Activated CD8-positive, alpha-beta T cell treated with anti-CD3 and anti-CD28 coated beads for 36 hours (primary cell): ENCODE results near the gene PDX1. TPM values are rescaled to one million over a fixed set of nuclear protein-coding genes. Genes with fewer than 3 reads are reported as not detected.

Experiments used
- ATAC-seq: fragments of 200-7000 bp; cut with Tn5 transposase; one replicate; pipeline ENCODE4 v1.10.0; 2021; ENCODE audit warnings: mild to moderate bottlenecking, moderate library complexity
- CTCF ChIA-PET: fragments of 350-600 bp; sonication (Branson Sonifier 250); formaldehyde crosslinking; loops from one replicate; lab custom pipeline; 2021; ENCODE audit warnings: antibody characterized with exemption; lab: Charles Lee
- POLR2A ChIA-PET: fragments of 350-600 bp; sonication (Branson Sonifier 250); formaldehyde crosslinking; loops from one replicate; lab custom pipeline; 2021; ENCODE audit warnings: antibody characterized with exemption; lab: Charles Lee
- DNase-seq: peaks from one replicate; pipeline ENCODE4 v3.0.0-alpha.2; 2020
- H3K27ac Mint-ChIP-seq: one replicate; pipeline ENCODE4 v1.8.0; 2021; ENCODE audit warnings: mild to moderate bottlenecking, mixed read lengths
- H3K27me3 Mint-ChIP-seq: one replicate; pipeline ENCODE4 v1.8.0; 2021; ENCODE audit warnings: mixed read lengths
- H3K36me3 Mint-ChIP-seq: one replicate; pipeline ENCODE4 v1.8.0; 2021; ENCODE audit warnings: low read depth, mixed read lengths
- H3K4me1 Mint-ChIP-seq: one replicate; pipeline ENCODE4 v1.8.0; 2021; ENCODE audit warnings: low read depth, mixed read lengths
- H3K4me3 Mint-ChIP-seq: one replicate; pipeline ENCODE4 v1.8.0; 2021; ENCODE audit warnings: mild to moderate bottlenecking, moderate library complexity, mixed read lengths
- H3K9me3 Mint-ChIP-seq: one replicate; pipeline ENCODE4 v1.8.0; 2021; ENCODE audit warnings: mixed read lengths
- CTCF ChIP-seq: fragments of 200-600 bp; IDR thresholded peaks from one replicate; pipeline ENCODE4 v1.8.0; 2022; ENCODE audit warnings: antibody characterized with exemption, mild to moderate bottlenecking
- intact Hi-C: fragments of 100-400 bp; cut with micrococcal nuclease; formaldehyde crosslinking; loops from one replicate; pipeline ENCODE4 v1.10.0; 2022
- total RNA-seq, 2 experiments: library from RNA; stranded (reverse); gene quantifications; one replicate each; pipeline ENCODE4 v1.2.3, GENCODE V29; 2021

The PDX1 gene
- total RNA-seq, 2 experiments from 2014 or later: not detected

DNA sequence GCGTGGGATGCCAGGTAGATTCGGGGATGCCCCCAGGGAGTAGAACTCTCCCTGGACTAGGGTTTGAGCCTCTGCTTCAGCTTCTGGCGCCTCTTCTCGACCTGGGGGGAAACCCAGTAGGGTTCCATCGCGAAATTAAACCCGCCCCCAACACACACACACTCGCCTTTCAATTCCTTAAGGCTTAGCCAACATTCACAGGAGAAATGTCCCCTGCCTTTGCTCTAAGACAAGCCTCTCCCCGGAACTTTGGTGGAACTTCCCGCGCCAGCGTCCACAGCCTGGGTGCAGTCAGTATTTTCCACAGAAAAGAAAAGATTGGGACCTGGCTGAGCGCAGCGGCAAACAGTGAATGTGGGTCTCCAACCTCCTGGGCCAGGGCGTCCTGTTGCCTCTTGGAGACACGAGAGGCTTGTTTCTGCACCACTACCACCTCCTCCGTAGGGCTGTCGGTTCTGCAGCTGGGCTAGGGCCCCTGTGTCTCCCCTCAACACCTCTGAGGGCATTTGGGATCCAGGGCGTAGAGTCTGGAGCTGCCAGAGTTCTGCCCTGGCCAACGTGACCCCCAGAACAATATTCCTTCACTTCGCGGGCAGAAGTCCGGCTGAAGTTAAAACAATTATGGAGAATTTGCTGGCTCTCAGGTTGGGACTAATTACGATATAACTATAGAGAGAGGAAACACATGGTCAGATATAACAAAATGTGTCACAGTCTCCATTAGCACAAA lies 3.2 kb downstream of the PDX1 start:
- TF ChIP-seq CTCF: no peak
- POLR2A ChIA-PET: interaction anchor here (1.5 kb wide), 1 partner anchor 53 kb away, joined by 3 read pairs; no protein-coding TSS in a partner anchor
- Mint-ChIP-seq H3K27me3 (peaks cover 83% of the 10 kb centered on the region), H3K9me3 (no peaks in the 10 kb centered on the region), H3K4me3 (no peak overlapping the region), H3K36me3 (no peaks in the 10 kb centered on the region), H3K27ac (no peak overlapping the region), H3K4me1 (peaks cover 48% of the 10 kb centered on the region)
- CTCF ChIA-PET: interaction anchor here (2.5 kb wide), 1 partner anchor 31 kb away, joined by 16 read pairs; no protein-coding TSS in a partner anchor
- DNase-seq: no peak
- intact Hi-C loops: loop anchor here (10.0 kb wide), 1 partner anchor 128 kb away; the partner anchor contains the start of gene GSX1
- ATAC-seq: no peak

DNA sequence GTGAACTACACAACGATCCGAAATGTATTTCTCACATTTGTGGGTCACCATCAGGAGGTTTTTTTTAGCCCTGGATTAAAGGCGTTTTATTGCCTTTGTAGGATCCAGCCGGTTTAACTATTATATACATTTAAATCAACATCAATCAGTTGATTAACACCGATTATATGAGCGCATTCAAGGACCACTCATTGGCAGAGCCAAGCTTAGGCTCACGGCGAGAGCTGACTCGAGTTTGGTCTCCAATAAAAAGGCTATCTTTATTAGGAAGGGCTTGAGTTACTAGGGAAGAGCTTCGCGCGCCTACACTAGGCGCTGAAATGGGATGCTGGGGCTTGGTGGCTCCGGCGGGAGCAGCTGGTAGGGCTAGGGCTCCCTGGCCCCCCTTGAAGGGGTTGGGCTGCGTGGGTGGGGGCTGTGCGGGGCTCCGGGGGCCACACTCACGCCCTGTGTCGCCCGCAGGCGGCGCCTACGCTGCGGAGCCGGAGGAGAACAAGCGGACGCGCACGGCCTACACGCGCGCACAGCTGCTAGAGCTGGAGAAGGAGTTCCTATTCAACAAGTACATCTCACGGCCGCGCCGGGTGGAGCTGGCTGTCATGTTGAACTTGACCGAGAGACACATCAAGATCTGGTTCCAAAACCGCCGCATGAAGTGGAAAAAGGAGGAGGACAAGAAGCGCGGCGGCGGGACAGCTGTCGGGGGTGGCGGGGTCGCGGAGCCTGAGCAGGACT lies 4.2 kb downstream of the PDX1 start:
- peak overlapping the region; percentile 43 for H3K4me3 Mint-ChIP-seq
- H3K4me1 Mint-ChIP-seq: peaks cover 39% of the 10 kb centered on the region
- ChIA-PET POLR2A (no interaction called here), CTCF (interaction anchor here (1.4 to 2.5 kb wide), 2 partner anchors 30 to 59 kb away, joined by 4 to 16 read pairs; no protein-coding TSS in a partner anchor)
- peaks cover 83% of the 10 kb centered on the region for H3K27me3 Mint-ChIP-seq
- intact Hi-C loops: loop anchor here (10.0 kb wide), 1 partner anchor 129 kb away; the partner anchor contains the start of gene GSX1
- H3K9me3 Mint-ChIP-seq: no peaks in the 10 kb centered on the region
- DNase-seq (peak; percentile 44), ATAC-seq (no peak)
- TF ChIP-seq CTCF: no peak
- H3K27ac Mint-ChIP-seq: no peak overlapping the region
- no peaks in the 10 kb centered on the region for H3K36me3 Mint-ChIP-seq

GRCh38 chr13:27924529-27925141 lies 4.8 kb downstream of the PDX1 start:
- H3K9me3 Mint-ChIP-seq: no peaks in the 10 kb centered on the region
- ChIA-PET POLR2A (no interaction called here), CTCF (interaction anchor here (1.4 to 2.5 kb wide), 2 partner anchors 29 to 59 kb away, joined by 4 to 16 read pairs; no protein-coding TSS in a partner anchor)
- TF ChIP-seq CTCF: no peak
- H3K27me3 Mint-ChIP-seq: peaks cover 84% of the 10 kb centered on the region
- ATAC-seq: no peak
- H3K36me3 Mint-ChIP-seq: no peaks in the 10 kb centered on the region
- H3K27ac Mint-ChIP-seq: no peak overlapping the region
- peak; percentile 19 for DNase-seq
- H3K4me3 Mint-ChIP-seq: no peak overlapping the region
- H3K4me1 Mint-ChIP-seq: peaks cover 38% of the 10 kb centered on the region
- intact Hi-C loops: loop anchor here (5.0 to 10.0 kb wide), 2 partner anchors 43 to 130 kb away; partner anchors contain the start of genes CDX2 and GSX1

DNA sequence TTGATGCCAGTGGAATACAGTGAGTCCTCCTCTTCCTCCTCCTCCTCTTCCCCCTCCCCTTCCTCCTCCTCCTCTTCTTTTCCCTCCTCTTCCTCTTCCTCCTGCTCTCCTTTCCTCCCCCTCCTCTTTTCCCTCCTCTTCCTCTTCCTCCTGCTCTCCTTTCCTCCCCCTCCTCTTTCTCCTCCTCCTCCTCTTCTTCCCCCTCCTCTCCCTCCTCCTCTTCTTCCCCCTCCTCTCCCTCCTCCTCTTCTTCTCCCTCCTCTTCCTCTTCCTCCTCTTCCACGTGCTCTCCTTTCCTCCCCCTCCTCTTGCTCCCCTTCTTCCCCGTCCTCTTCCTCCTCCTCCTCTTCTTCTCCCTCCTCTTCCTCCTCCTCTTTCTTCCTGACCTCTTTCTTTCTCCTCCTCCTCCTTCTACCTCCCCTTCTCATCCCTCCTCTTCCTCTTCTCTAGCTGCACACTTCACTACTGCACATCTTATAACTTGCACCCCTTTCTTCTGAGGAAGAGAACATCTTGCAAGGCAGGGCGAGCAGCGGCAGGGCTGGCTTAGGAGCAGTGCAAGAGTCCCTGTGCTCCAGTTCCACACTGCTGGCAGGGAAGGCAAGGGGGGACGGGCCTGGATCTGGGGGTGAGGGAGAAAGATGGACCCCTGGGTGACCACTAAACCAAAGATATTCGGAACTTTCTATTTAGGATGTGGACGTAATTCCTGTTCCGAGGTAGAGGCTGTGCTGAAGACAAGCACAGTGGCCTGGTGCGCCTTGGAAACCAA lies 5.6 kb downstream of the PDX1 start:
- ChIA-PET CTCF (interaction anchor here (1.4 to 6.0 kb wide), 3 partner anchors 29 to 58 kb away, joined by 4 to 32 read pairs (median 16); no protein-coding TSS in a partner anchor), POLR2A (no interaction called here)
- H3K27ac Mint-ChIP-seq: no peak overlapping the region
- TF ChIP-seq CTCF: no peak
- peaks cover 37% of the 10 kb centered on the region for H3K4me1 Mint-ChIP-seq
- DNase-seq (no peak), ATAC-seq (no peak)
- H3K9me3 Mint-ChIP-seq: no peaks in the 10 kb centered on the region
- no peak overlapping the region for H3K4me3 Mint-ChIP-seq
- H3K27me3 Mint-ChIP-seq: peaks cover 90% of the 10 kb centered on the region
- intact Hi-C loops: loop anchor here (5.0 to 10.0 kb wide), 2 partner anchors 42 to 131 kb away; partner anchors contain the start of genes CDX2 and GSX1
- no peaks in the 10 kb centered on the region for H3K36me3 Mint-ChIP-seq
